ENCODE measurements around the gene AGTR2.
"Not testable (repeated sequence)": the region's sequence is repeated elsewhere in the genome, so short reads cannot be mapped to it uniquely, and the experiment has no call there.

AGTR2 gene

DNA sequence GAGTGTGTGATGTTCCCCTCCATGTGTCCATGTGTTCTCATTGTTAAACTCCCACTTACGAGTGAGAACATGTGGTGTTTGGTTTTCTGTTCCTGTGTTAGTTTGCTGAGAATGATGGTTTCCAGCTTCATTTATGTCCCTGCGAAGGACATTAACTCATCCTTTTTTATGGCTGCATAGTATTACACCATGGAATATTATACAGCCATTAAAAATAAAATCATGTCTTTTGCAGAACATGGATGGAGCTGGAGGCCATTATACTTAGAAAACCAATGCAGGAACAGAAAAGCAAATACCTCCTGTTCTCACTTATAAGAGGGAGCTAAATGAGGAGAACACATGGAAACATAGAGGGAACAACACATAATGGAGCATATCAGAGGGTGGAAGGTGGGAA is 46.5 kb downstream of the AGTR2 start:
- not testable (repeated sequence) for H3K36me3 ChIP-seq (ENCODE audit: insufficient read depth, low read depth, low read length); H3K27me3 ChIP-seq (ENCODE audit: insufficient read depth, low read length)

More for the DNA sequence above, 46.5 kb downstream of the AGTR2 start:
- H3K27ac ChIP-seq (ENCODE audit: low read length); H3K9ac ChIP-seq (ENCODE audit: low read depth, low read length); H3K4me3 ChIP-seq (ENCODE audit: low read length); H3K4me1 ChIP-seq (ENCODE audit: insufficient read depth, low read length); H3K9me3 ChIP-seq (ENCODE audit: insufficient read depth, low read depth, low read length): not testable (repeated sequence)

Measured in iPS-20b (cell line).